Body of pancreas (tissue), 4 donors: ENCODE measurements around the gene GNAT2. TPM values are rescaled to one million over a fixed set of nuclear protein-coding genes. Genes with fewer than 3 reads are reported as not detected.

ENCODE experiments used
- ATAC-seq: fragments of 150-250 bp; one replicate; pipeline ENCODE4 v1.9.1; 2016
- DNase-seq, 4 donors: peaks; one replicate each; pipeline ENCODE4 v3.0.0-alpha.2; 2019
- H3K27ac ChIP-seq, 4 donors: fragments of 200-600 bp; sonication (generic); 1 replicate in 3 of 4; 2 replicates in 1 of 4; pipeline versions ENCODE4 v1.5.1 to v1.6.1; 2016 to 2019; ENCODE audit warnings: mild to moderate bottlenecking in 1 of 4, mixed read lengths in 1 of 4, moderate library complexity in 1 of 4
- H3K27me3 ChIP-seq, 2 donors: fragments of 200-600 bp; sonication (generic); one replicate each; pipeline ENCODE4 v1.6.0; 2016; ENCODE audit warnings: mild to moderate bottlenecking in 1 of 2
- H3K36me3 ChIP-seq, 2 donors: fragments of 200-600 bp; sonication (generic); replicated peaks in 1 of 2; 2 replicates each; pipeline ENCODE4 v1.5.1; 2016; ENCODE audit warnings: low read depth in 2 of 2; ENCODE audit not compliant: insufficient read depth in 1 of 2
- H3K4me1 ChIP-seq: fragments of 200-600 bp; sonication (generic); one replicate; pipeline ENCODE4 v1.6.0; 2016
- H3K4me3 ChIP-seq, 2 donors: fragments of 200-600 bp; sonication (generic); 1 replicate in 1 of 2; 2 replicates in 1 of 2; pipeline ENCODE4 v1.5.1; 2016 to 2019
- H3K9me3 ChIP-seq, 3 donors: fragments of 200-600 bp; sonication (generic); 1 replicate in 2 of 3; 2 replicates in 1 of 3; pipeline ENCODE4 v1.5.1; 2016
- POLR2A ChIP-seq, 3 donors: fragments of 450-650 bp; IDR thresholded peaks; one replicate each; pipeline ENCODE4 v1.6.1; 2016; ENCODE audit warnings: antibody characterized with exemption in 3 of 3, mild to moderate bottlenecking in 2 of 3
- WGBS, 2 donors: methylation state at CpG; one replicate each; pipeline ENCODE4 v1.1.5; 2017; 5-methylcytosine and 5-hydroxymethylcytosine counted together
- intact Hi-C: fragments of 100-400 bp; cut with DNase I; formaldehyde crosslinking; loops from one replicate; pipeline ENCODE4 v1.15.1; 2023
- total RNA-seq, 2 donors: library from RNA; depleted of rRNA; stranded (reverse); fragments of >200 nt; gene quantifications; one replicate each; pipeline ENCODE4 v1.1.0, GENCODE V29; 2016
- TF ChIP-seq, protein P1 (sequence below), 7 experiments: fragments of 450-650 bp in 4 of 7; fragments of 200-600 bp in 3 of 7; sonication (generic) in 3 of 7; IDR thresholded peaks; one replicate each; pipeline ENCODE4 v1.5.1; 2016 to 2019; ENCODE audit warnings: antibody characterized with exemption in 7 of 7

GNAT2 gene
- total RNA-seq, 2 donors from 2014 or later: not detected

DNA sequence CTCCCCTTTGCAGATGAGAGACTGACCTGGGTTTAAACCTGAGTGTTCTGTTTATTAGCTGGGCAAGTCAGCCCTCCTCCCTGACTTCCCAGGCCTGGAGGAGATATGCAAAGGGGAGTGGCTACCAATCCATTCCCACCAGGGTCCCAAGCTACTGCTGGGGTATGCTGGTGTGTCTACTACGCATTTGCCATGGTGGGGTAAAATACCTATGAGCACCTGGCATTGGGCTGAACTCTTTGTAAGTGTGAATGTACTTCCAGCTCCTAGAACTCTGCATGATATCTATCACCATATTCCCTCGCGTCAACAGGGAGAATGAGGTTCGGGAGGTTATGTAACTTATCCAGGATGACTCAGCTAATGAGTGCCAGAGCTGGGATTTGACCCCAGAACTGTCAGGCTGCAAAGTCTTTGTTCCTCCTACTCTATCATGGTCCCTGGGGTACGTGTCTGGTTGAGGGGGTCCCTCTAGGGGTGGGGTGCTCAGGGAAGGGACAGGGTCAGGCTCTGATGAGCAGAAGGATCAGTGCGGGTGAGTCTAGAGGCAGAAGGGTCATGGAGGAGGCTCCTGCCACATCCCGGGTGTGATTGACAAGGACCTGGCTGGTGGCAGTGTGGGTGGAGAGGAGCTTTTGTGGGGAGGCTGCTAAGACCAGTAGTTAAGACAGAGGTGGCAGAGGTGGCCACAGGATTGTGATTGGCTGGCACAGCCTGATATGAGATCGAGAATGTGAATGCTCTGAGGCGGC is 17.0 kb upstream of the GNAT2 start:
- intact Hi-C loops: loop anchor here (10.0 kb wide), 1 partner anchor 348 kb away; the partner anchor contains the start of gene AHCYL1
- H3K4me3 ChIP-seq: no peak overlapping the region
- no peaks in the 10 kb centered on the region for H3K36me3 ChIP-seq
- WGBS, 2 donors: 35 to 45% methylated on average over 9 of the region's 9 CpGs
- no peaks in the 10 kb centered on the region for H3K27me3 ChIP-seq
- DNase-seq (peak in 1 of 4 donors; percentile 9), ATAC-seq (peak; percentile 52)
- H3K9me3 ChIP-seq: no peaks in the 10 kb centered on the region
- no peak for TF ChIP-seq POLR2A (IDR thresholded peaks at IDR 0.05)
- TF ChIP-seq, protein P1, sequence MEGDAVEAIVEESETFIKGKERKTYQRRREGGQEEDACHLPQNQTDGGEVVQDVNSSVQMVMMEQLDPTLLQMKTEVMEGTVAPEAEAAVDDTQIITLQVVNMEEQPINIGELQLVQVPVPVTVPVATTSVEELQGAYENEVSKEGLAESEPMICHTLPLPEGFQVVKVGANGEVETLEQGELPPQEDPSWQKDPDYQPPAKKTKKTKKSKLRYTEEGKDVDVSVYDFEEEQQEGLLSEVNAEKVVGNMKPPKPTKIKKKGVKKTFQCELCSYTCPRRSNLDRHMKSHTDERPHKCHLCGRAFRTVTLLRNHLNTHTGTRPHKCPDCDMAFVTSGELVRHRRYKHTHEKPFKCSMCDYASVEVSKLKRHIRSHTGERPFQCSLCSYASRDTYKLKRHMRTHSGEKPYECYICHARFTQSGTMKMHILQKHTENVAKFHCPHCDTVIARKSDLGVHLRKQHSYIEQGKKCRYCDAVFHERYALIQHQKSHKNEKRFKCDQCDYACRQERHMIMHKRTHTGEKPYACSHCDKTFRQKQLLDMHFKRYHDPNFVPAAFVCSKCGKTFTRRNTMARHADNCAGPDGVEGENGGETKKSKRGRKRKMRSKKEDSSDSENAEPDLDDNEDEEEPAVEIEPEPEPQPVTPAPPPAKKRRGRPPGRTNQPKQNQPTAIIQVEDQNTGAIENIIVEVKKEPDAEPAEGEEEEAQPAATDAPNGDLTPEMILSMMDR (IDR thresholded peaks at IDR 0.05): no peak
- peaks cover 6% of the 10 kb centered on the region for H3K4me1 ChIP-seq
- H3K27ac ChIP-seq: no peak overlapping the region

DNA sequence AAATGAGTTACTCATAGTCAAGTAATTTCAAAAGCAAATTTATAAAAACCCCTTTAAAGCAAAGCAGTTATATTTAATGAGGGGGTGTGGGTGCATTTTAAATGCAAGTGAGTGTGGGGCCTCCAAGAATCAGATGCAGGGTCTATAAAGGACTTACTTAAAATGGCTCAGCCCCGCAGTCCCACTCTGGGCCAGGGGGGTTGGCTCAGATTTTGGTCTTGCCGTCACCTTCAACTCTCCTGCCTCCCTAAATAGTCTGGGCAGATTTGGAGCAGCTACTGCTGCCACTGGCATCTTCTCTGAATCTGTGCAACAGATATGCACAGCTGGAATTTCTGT is 16.4 kb upstream of the GNAT2 start:
- H3K9me3 ChIP-seq: no peaks in the 10 kb centered on the region
- intact Hi-C loops: loop anchor here (10.0 kb wide), 1 partner anchor 349 kb away; the partner anchor contains the start of gene AHCYL1
- no peak overlapping the region for H3K4me3 ChIP-seq
- ATAC-seq (no peak), DNase-seq (no peak)
- H3K27ac ChIP-seq: no peak overlapping the region
- TF ChIP-seq POLR2A (IDR thresholded peaks at IDR 0.05): no peak
- TF ChIP-seq, protein P1 (IDR thresholded peaks at IDR 0.05): no peak
- H3K27me3 ChIP-seq: no peaks in the 10 kb centered on the region
- WGBS, 2 donors: 73 to 79% methylated on average over 2 of the region's 2 CpGs
- peaks cover 0 to 5% of the 10 kb centered on the region in 2 donors for H3K36me3 ChIP-seq
- H3K4me1 ChIP-seq: peaks cover 6% of the 10 kb centered on the region

DNA sequence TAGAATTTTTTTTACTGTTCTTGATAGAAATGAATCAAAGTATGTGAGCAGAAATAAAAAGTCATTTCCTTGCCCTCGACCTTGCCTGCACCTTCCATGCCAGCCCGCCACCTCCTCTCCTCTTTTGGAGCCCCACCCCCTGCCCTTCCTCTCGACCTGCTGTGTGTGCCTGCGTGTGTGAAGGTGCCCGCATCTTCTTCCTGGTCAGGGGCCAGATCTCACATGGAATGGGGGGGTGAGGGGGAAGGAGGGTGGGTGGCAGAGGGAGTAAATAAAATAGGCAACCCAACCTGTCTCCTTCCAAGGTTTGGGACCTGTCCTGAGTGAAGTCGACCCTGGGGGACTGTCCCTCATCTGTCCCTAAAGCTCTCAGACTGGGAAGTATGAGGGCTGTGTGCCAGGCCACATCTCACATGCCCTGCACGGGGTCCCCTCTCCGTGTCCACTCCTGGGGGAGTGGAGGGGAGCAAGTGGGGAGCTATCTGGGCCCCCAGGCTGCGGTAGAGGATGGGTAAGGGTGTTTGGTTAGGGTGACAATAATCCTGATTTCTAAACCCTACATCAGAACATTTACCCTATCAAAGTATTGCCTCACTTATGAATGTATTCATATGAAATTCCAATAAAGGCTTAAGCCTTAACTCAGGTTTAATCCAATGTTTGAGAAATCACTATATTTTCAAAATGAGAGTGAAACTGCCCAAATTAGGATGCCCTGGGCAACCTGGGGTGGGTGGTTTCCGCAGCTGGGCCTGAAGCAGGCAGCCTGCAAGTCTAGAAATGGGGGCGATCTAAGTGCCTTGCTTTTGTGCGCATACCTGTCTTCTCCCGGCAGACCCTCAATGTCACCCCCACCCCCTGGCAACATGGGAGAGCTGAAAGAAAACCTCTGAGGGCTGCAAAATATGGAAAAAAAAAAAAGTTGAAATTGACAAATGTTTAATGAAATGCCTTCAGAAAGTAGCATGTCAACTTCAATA is 15.6 kb upstream of the GNAT2 start:
- ATAC-seq (no peak), DNase-seq (no peak)
- H3K4me3 ChIP-seq: no peak overlapping the region
- TF ChIP-seq, protein P1 (IDR thresholded peaks at IDR 0.05): no peak
- no peak for TF ChIP-seq POLR2A (IDR thresholded peaks at IDR 0.05)
- no peaks in the 10 kb centered on the region for H3K9me3 ChIP-seq
- no peak overlapping the region for H3K27ac ChIP-seq
- peaks cover 0 to 6% of the 10 kb centered on the region in 2 donors for H3K36me3 ChIP-seq
- 51 to 56% methylated on average over 13 of the region's 13 CpGs for WGBS, 2 donors
- peaks cover 6% of the 10 kb centered on the region for H3K4me1 ChIP-seq
- no peaks in the 10 kb centered on the region for H3K27me3 ChIP-seq
- intact Hi-C loops: loop anchor here (10.0 kb wide), 1 partner anchor 350 kb away; the partner anchor contains the start of gene AHCYL1

DNA sequence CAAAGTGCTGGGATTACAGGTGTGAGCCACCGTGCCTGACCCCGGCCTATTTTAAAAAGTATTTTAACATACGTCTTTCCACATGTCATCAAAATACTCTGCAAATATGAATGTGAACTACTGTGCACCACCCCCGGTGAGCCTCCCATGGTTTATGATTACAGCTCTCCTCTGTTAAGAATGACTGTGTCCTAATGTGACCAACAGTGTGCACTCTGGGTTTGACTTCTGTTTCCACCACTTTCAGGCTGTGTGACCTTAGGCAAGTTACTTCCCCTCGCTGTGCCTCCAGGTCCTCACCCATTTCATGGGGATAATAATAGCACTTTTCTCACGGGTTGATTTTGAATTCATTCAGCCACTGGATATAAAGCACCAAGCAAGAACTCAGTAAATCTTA is 14.9 kb upstream of the GNAT2 start:
- no peaks in the 10 kb centered on the region for H3K9me3 ChIP-seq
- WGBS, 2 donors: 73 to 79% methylated on average over 6 of the region's 6 CpGs
- no peak for ATAC-seq

More for the DNA sequence above, 14.9 kb upstream of the GNAT2 start:
- no peak for DNase-seq
- intact Hi-C loops: loop anchor here (10.0 kb wide), 1 partner anchor 351 kb away; the partner anchor contains the start of gene AHCYL1
- no peak overlapping the region for H3K27ac ChIP-seq
- peaks cover 6% of the 10 kb centered on the region for H3K4me1 ChIP-seq
- H3K36me3 ChIP-seq: peaks cover 2 to 6% of the 10 kb centered on the region in 2 donors
- TF ChIP-seq POLR2A (IDR thresholded peaks at IDR 0.05): no peak
- TF ChIP-seq, protein P1 (IDR thresholded peaks at IDR 0.05): no peak
- no peak overlapping the region for H3K4me3 ChIP-seq
- H3K27me3 ChIP-seq: no peaks in the 10 kb centered on the region
